ENCODE data around the gene CDK14.

CDK14 gene

GRCh38 chr7:91047636-91048035 is 451.5 kb downstream of the CDK14 start:
- Histone ChIP-seq H3K27me3 (replicated peaks; ENCODE audit: control insufficient read depth, insufficient read depth, low read length) (no peaks in the 10 kb centered on the region), H3K4me3 (replicated peaks; ENCODE audit: low read depth, low read length) (no peak overlapping the region), H3K36me3 (ENCODE audit: control insufficient read depth, insufficient read depth, low read length) (no peaks in the 10 kb centered on the region)
- no peak for DNase-seq (ENCODE audit: extremely low read depth, insufficient read length)
- TF ChIP-seq CTCF (IDR thresholded peaks at IDR 0.05; ENCODE audit: insufficient read depth, low read length, poor library complexity, severe bottlenecking) = no peak

GRCh38 chr7:91050677-91051076 is 454.6 kb downstream of the CDK14 start:
- H3K4me3 ChIP-seq (replicated peaks; ENCODE audit: low read depth, low read length) = no peak overlapping the region
- no peak for TF ChIP-seq CTCF (IDR thresholded peaks at IDR 0.05; ENCODE audit: insufficient read depth, low read length, poor library complexity, severe bottlenecking)
- no peak for DNase-seq (ENCODE audit: extremely low read depth, insufficient read length)
- H3K27me3 ChIP-seq (replicated peaks; ENCODE audit: control insufficient read depth, insufficient read depth, low read length) = no peaks in the 10 kb centered on the region
- no peaks in the 10 kb centered on the region for H3K36me3 ChIP-seq (ENCODE audit: control insufficient read depth, insufficient read depth, low read length)

- TF ChIP-seq CTCF (IDR thresholded peaks at IDR 0.05; ENCODE audit: insufficient read depth, low read length, poor library complexity, severe bottlenecking) = no peak
- no peak overlapping the region for H3K4me3 ChIP-seq (replicated peaks; ENCODE audit: low read depth, low read length)
- H3K36me3 ChIP-seq (ENCODE audit: control insufficient read depth, insufficient read depth, low read length) = no peaks in the 10 kb centered on the region
- no peaks in the 10 kb centered on the region for H3K27me3 ChIP-seq (replicated peaks; ENCODE audit: control insufficient read depth, insufficient read depth, low read length)
- DNase-seq (ENCODE audit: extremely low read depth, insufficient read length) = no peak
These were observed 455.8 kb downstream of the CDK14 start for GRCh38 chr7:91051966-91052365.

- no peaks in the 10 kb centered on the region for H3K27me3 ChIP-seq (replicated peaks; ENCODE audit: control insufficient read depth, insufficient read depth, low read length)
- H3K4me3 ChIP-seq (replicated peaks; ENCODE audit: low read depth, low read length) = no peak overlapping the region
- no peak for TF ChIP-seq CTCF (IDR thresholded peaks at IDR 0.05; ENCODE audit: insufficient read depth, low read length, poor library complexity, severe bottlenecking)
- DNase-seq (ENCODE audit: extremely low read depth, insufficient read length) = no peak
- H3K36me3 ChIP-seq (ENCODE audit: control insufficient read depth, insufficient read depth, low read length) = no peaks in the 10 kb centered on the region
These were observed 458.3 kb downstream of the CDK14 start for GRCh38 chr7:91054374-91054773.

- no peak for DNase-seq (ENCODE audit: extremely low read depth, insufficient read length)
- TF ChIP-seq CTCF (IDR thresholded peaks at IDR 0.05; ENCODE audit: insufficient read depth, low read length, poor library complexity, severe bottlenecking) = no peak
- no peak overlapping the region for H3K4me3 ChIP-seq (replicated peaks; ENCODE audit: low read depth, low read length)
These were observed 459.1 kb downstream of the CDK14 start for GRCh38 chr7:91055219-91055618.

GRCh38 chr7:91062713-91063112 is 466.6 kb downstream of the CDK14 start:
- no peak for TF ChIP-seq CTCF (IDR thresholded peaks at IDR 0.05; ENCODE audit: insufficient read depth, low read length, poor library complexity, severe bottlenecking)
- DNase-seq (ENCODE audit: extremely low read depth, insufficient read length) = no peak
- H3K4me3 ChIP-seq (replicated peaks; ENCODE audit: low read depth, low read length) = no peak overlapping the region
- H3K36me3 ChIP-seq (ENCODE audit: control insufficient read depth, insufficient read depth, low read length) = no peaks in the 10 kb centered on the region
- no peaks in the 10 kb centered on the region for H3K27me3 ChIP-seq (replicated peaks; ENCODE audit: control insufficient read depth, insufficient read depth, low read length)

More at GRCh38 chr7:91055219-91055618, 459.1 kb downstream of the CDK14 start:
- H3K27me3 ChIP-seq (replicated peaks; ENCODE audit: control insufficient read depth, insufficient read depth, low read length) = no peaks in the 10 kb centered on the region
- no peaks in the 10 kb centered on the region for H3K36me3 ChIP-seq (ENCODE audit: control insufficient read depth, insufficient read depth, low read length)
